ENCODE results near the gene SLC22A16. TPM values are rescaled to one million over a fixed set of nuclear protein-coding genes. Genes with fewer than 3 reads are reported as not detected.
A peak's percentile ranks its signal among the peaks of the same experiment; 100 is the strongest.

Gene SLC22A16
- total RNA-seq: not detected

GRCh38 chr6:110476046-110476849 is at the start of gene SLC22A16:
TSS of gene SLC22A16 (minus strand) at chr6:110476613. CDS start at chr6:110476574, 39 bp downstream.
- WGBS, 2 donors: 4 to 7% methylated on average over 35 to 80 of the region's 85 CpGs
- Histone ChIP-seq H3K27ac (peak within 1 kb of the TSS in 1 of 4 donors; percentile 49), H3K9me3 (no peaks in the 10 kb centered on the region), H3K4me3 (no peak within 1 kb of the TSS), H3K4me1 (no peaks in the 10 kb centered on the region), H3K27me3 (no peaks in the 10 kb centered on the region), H3K36me3 (replicated peaks in 1 of 2; ENCODE audit: insufficient read depth in 1 of 2, low read depth in 2 of 2) (no peaks in the 10 kb centered on the region)
- ATAC-seq (no peak), DNase-seq (peak in 3 of 4 donors; percentile 9 to 23 (median 11))
- no peak for TF ChIP-seq POLR2A (IDR thresholded peaks at IDR 0.05)
- TF ChIP-seq CTCF (IDR thresholded peaks at IDR 0.05): no peak
- intact Hi-C loops (cut with DNase I): no loop called here

- no peak overlapping the region for H3K27ac ChIP-seq
- H3K9me3 ChIP-seq: no peaks in the 10 kb centered on the region
- no peak for ATAC-seq
- WGBS, 2 donors: 51 to 71% methylated on average over 4 of the region's 4 CpGs
- no peaks in the 10 kb centered on the region for H3K4me1 ChIP-seq
- no peak for TF ChIP-seq POLR2A (IDR thresholded peaks at IDR 0.05)
- no peak for TF ChIP-seq CTCF (IDR thresholded peaks at IDR 0.05)
- no peaks in the 10 kb centered on the region for H3K36me3 ChIP-seq (replicated peaks in 1 of 2; ENCODE audit: insufficient read depth in 1 of 2, low read depth in 2 of 2)
- no peak overlapping the region for H3K4me3 ChIP-seq
- H3K27me3 ChIP-seq: no peaks in the 10 kb centered on the region
- DNase-seq: no peak
- intact Hi-C loops (cut with DNase I): no loop called here
Observed at GRCh38 chr6:110525001-110525400, 48.6 kb upstream of the SLC22A16 start.

GRCh38 chr6:110524305-110524704 is 47.9 kb upstream of the SLC22A16 start:
- H3K27ac ChIP-seq: no peak overlapping the region
- WGBS, 2 donors: 66 to 71% methylated on average over 2 of the region's 2 CpGs

GRCh38 chr6:110523451-110524021 is 47.1 kb upstream of the SLC22A16 start:
- H3K36me3 ChIP-seq (replicated peaks in 1 of 2; ENCODE audit: insufficient read depth in 1 of 2, low read depth in 2 of 2): no peaks in the 10 kb centered on the region
- H3K4me1 ChIP-seq: no peaks in the 10 kb centered on the region
- intact Hi-C loops (cut with DNase I): no loop called here
- ATAC-seq (no peak), DNase-seq (no peak)
- H3K4me3 ChIP-seq: no peak overlapping the region
- no peaks in the 10 kb centered on the region for H3K9me3 ChIP-seq
- no peak for TF ChIP-seq POLR2A (IDR thresholded peaks at IDR 0.05)
- TF ChIP-seq CTCF (IDR thresholded peaks at IDR 0.05): no peak
- 54 to 71% methylated on average over 4 of the region's 4 CpGs for WGBS, 2 donors
- no peak overlapping the region for H3K27ac ChIP-seq
- no peaks in the 10 kb centered on the region for H3K27me3 ChIP-seq

More at GRCh38 chr6:110524305-110524704, 47.9 kb upstream of the SLC22A16 start:
- TF ChIP-seq CTCF (IDR thresholded peaks at IDR 0.05) (no peak), POLR2A (IDR thresholded peaks at IDR 0.05) (no peak)
- Histone ChIP-seq H3K36me3 (replicated peaks in 1 of 2; ENCODE audit: insufficient read depth in 1 of 2, low read depth in 2 of 2) (no peaks in the 10 kb centered on the region), H3K9me3 (no peaks in the 10 kb centered on the region), H3K4me3 (no peak overlapping the region), H3K27me3 (no peaks in the 10 kb centered on the region), H3K4me1 (no peaks in the 10 kb centered on the region)
- intact Hi-C loops (cut with DNase I): no loop called here
- ATAC-seq (no peak), DNase-seq (no peak)
